ENCODE results near the gene OR4F6. TPM values are rescaled to one million over a fixed set of nuclear protein-coding genes. Genes with fewer than 3 reads are reported as not detected.

OR4F6 gene
- 0.17 TPM in 1 of 2 replicates, not detected in the other for total RNA-seq

GRCh38 chr15:101803209-101803608, at the start of gene OR4F6:
Gene OR4F6, plus strand, starts transcription at chr15:101803509. Its CDS starts 2,211 bp downstream, at chr15:101805720.

DNA sequence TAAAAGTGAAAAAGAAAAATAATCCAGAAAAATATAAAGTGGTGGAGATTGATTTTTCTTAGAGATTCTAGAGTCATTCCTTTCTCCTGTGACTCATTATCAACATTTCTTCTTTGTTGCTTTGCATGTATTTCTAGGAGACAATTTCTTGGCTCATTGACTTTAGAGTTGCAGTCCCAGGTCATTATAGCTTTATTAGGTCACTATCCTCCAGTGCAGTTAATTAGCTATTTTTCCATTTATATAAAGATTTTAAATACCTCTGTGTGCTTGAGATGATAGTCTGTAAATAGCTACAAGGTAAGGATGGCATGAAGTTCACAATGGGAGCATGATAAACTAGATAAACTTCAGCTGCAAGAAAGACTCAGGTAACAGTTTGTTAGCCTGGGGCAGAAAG, 8.6 kb downstream of the OR4F6 start, which contains the start of gene OR4F15:
Gene OR4F15 (plus strand): TSS at position 301 of the 400 bp plus-strand sequence. CDS start 5,985 bp downstream, outside the sequence.

Other genes starting within 250 kb of the OR4F6 start
- 44.8 and 52.6 TPM in 2 replicates for gene TM2D3, start 151.1 kb upstream of the OR4F6 start, total RNA-seq
- 24.3 and 24.6 TPM in 2 replicates for gene TARS3, start 79.0 kb upstream of the OR4F6 start, total RNA-seq
- gene OR4F15, start 8.7 kb downstream of the OR4F6 start, total RNA-seq = under 0.01 and 0.29 TPM in 2 replicates